Aorta (tissue), 5 donors: Measurements from ENCODE around the gene CITED1. TPM values are rescaled to one million over a fixed set of nuclear protein-coding genes. Genes with fewer than 3 reads are reported as not detected.

Experiments used
- ATAC-seq: fragments of 200-7000 bp; cut with Tn5 transposase; one replicate; pipeline ENCODE4 v1.9.1; 2022; ENCODE audit warnings: moderate library complexity; ENCODE audit not compliant: low FRiP score
- DNase-seq, 2 donors: peaks; one replicate each; pipeline ENCODE4 v3.0.0-alpha.2; 2020
- H3K27ac ChIP-seq, 2 donors: one replicate each; pipeline ENCODE4 v1.5.1; 2013; ENCODE audit warnings: low read length in 2 of 2, mild to moderate bottlenecking in 2 of 2, moderate library complexity in 2 of 2, control low read depth in 1 of 2, inconsistent platforms in 1 of 2, low read depth in 1 of 2
- H3K27me3 ChIP-seq, 2 donors: one replicate each; pipeline ENCODE4 v1.6.1; 2013; ENCODE audit warnings: control low read depth in 1 of 2, low read length in 1 of 2, mild to moderate bottlenecking in 1 of 2, moderate library complexity in 1 of 2; ENCODE audit not compliant: insufficient read depth in 2 of 2, control insufficient read depth in 1 of 2
- H3K36me3 ChIP-seq, 2 donors: one replicate each; pipeline ENCODE4 v1.6.1; 2013; ENCODE audit warnings: control low read depth in 1 of 2, low read length in 1 of 2, mild to moderate bottlenecking in 1 of 2; ENCODE audit not compliant: insufficient read depth in 2 of 2, control insufficient read depth in 1 of 2
- H3K4me1 ChIP-seq, 2 donors: one replicate each; pipeline ENCODE4 v1.6.1; 2013; ENCODE audit warnings: low read length in 2 of 2, control low read depth in 1 of 2, mild to moderate bottlenecking in 1 of 2, moderate library complexity in 1 of 2; ENCODE audit not compliant: insufficient read depth in 2 of 2, control insufficient read depth in 1 of 2
- H3K4me3 ChIP-seq, 2 donors: one replicate each; pipeline ENCODE4 v1.5.1; 2013; ENCODE audit warnings: low read length in 2 of 2, control low read depth in 1 of 2, mild to moderate bottlenecking in 1 of 2
- H3K9me3 ChIP-seq: one replicate; pipeline ENCODE4 v1.6.1; 2013; ENCODE audit warnings: mild to moderate bottlenecking, low read length; ENCODE audit not compliant: control insufficient read depth
- WGBS, 2 donors: extraction: QIAGEN DNeasy Blood & Tissue Kit; methylation state at CpG; one replicate each; pipeline ENCODE4 v1.1.7; 2013; 5-methylcytosine and 5-hydroxymethylcytosine counted together
- intact Hi-C, 2 donors: fragments of 100-400 bp; cut with DNase I; formaldehyde crosslinking; loops; one replicate each; pipeline versions ENCODE4 v1.14.2 to v1.15.0; 2022
- polyA plus RNA-seq, 2 donors: library from polyadenylated mRNA; stranded (reverse); fragments of 200-250 nt; gene quantifications; one replicate each; pipeline ENCODE4 v1.2.3, GENCODE V29; 2013
- total RNA-seq, 2 donors: library from RNA; stranded (reverse); fragmentation: NEBNext Ultra II Directional; extraction: Animal tissue kit (Norgen Biotek cat#: 25700); gene quantifications; one replicate each; pipeline ENCODE4 v1.2.1, GENCODE V29; 2021
- donor health status: healthy with polysubstance abuse.
- donor health status: Bipolar disorder and iron deficiency.
- donor health status: DM: no; HTN: no; CAD: no.
- donor health status: DM: no; HTN: no; CAD: no.
- donor health status: DM: yes; HTN: yes; CAD: no.

Gene CITED1
- total and polyA plus RNA-seq, 4 donors, result 0.46 TPM; not detected in 3

DNA sequence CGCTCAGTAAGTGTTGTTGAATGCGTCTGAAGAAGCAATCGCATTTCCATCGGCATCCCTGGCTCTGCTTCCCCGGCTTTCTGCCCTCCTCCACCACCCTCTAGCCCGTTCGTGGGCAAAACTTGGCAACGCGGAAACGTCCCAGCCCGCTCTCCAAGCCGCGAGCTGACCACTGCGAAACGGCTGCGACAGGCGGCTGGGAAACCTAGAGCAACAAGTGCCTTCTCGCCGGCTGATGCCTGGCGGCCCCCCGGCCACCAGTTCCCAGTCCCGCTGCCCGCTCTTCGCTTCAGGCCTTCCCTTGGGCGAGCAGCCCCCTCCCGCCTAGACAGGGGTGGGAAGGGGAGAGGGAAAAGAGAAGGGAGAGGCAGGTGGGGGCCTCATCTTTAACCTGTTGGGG, 837 bp downstream of the CITED1 start:
- no peak for DNase-seq
- no peaks in the 10 kb centered on the region for H3K36me3 ChIP-seq
- H3K4me3 ChIP-seq, result peak overlapping the region in 1 of 2 donors; percentile 61
- H3K27me3 ChIP-seq, result no peaks in the 10 kb centered on the region
- ATAC-seq, result no peak
- H3K4me1 ChIP-seq, result no peaks in the 10 kb centered on the region
- H3K9me3 ChIP-seq, result no peaks in the 10 kb centered on the region
- WGBS, 2 donors, result 1 to 4% methylated on average over 26 of the region's 26 CpGs
- no peak overlapping the region for H3K27ac ChIP-seq
- intact Hi-C loops, result loop anchor here in 1 of 2 donors (10.0 kb wide), 1 partner anchor 230 kb away; no protein-coding TSS in a partner anchor

DNA sequence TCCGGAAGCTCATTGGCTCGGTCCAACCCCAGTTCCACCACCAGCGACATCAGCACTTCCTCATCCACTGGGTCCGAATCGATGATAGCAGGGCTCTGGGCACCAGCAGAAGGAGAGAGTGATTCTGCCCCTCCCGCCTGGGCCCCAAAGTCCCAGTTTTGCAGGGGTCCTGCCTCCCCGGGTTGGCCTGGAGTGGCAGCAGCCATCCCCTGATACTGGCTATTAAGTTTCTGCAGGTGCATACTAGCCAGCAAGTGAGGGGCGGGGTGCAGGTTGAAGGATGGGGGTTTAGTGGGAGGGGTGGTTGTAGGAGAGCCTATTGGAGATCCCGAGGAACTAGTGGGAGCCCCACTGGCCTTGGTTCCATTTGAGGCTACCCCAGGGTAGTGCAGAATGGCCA, 3.9 kb downstream of the CITED1 start:
- 84 to 97% methylated on average over 9 of the region's 9 CpGs for WGBS, 2 donors
- ATAC-seq, result no peak
- intact Hi-C loops, result loop anchor here in 1 of 2 donors (10.0 kb wide), 1 partner anchor 233 kb away; no protein-coding TSS in a partner anchor
- H3K4me1 ChIP-seq, result no peaks in the 10 kb centered on the region
- no peaks in the 10 kb centered on the region for H3K36me3 ChIP-seq
- H3K4me3 ChIP-seq, result no peak overlapping the region
- H3K27ac ChIP-seq, result no peak overlapping the region
- no peaks in the 10 kb centered on the region for H3K27me3 ChIP-seq
- no peaks in the 10 kb centered on the region for H3K9me3 ChIP-seq
- no peak for DNase-seq

DNA sequence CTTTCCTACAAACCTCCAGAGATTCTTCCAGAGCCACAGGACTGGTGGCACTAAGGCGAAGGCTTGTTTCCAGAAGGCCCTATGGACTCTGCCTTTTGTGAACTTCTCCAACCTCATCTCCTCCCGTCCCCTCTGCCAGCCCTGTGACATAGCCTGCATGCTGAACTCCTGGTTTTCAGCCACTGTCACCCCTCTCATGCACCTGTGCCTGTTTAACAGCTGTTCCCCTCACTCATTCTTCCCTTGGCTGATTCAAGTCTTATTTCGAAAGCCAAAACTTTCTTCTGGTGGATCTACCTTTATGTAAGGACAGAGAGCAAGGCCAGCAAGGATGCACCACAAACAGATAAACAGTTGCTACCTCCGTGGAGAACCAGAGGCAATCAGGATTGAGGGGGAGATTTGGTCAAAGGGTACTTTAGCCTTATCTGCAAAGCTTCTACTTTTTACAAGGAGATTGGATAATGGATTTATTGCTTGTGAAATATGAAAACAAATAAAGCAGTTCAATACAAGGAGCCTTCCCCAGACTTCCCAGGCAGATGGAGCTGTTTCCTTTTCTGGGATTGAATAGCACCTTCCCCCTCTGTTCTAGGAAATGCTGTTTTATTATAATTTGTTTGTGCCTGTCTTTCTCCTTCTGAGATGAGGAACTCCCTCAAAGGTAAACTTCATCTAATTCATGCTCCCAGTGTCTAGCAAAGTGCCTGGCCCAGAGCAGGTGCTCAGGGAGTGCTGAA, 5.7 kb downstream of the CITED1 start:
- Histone ChIP-seq H3K36me3 (no peaks in the 10 kb centered on the region), H3K4me1 (no peaks in the 10 kb centered on the region), H3K4me3 (no peak overlapping the region), H3K27me3 (no peaks in the 10 kb centered on the region), H3K9me3 (no peaks in the 10 kb centered on the region), H3K27ac (no peak overlapping the region)
- WGBS, 2 donors, result 76 to 92% methylated on average over 4 of the region's 4 CpGs
- intact Hi-C loops, result loop anchor here in 1 of 2 donors (10.0 kb wide), 1 partner anchor 235 kb away; no protein-coding TSS in a partner anchor
- DNase-seq, result no peak
- ATAC-seq, result no peak

- intact Hi-C loops, result no loop called here
- H3K9me3 ChIP-seq, result no peaks in the 10 kb centered on the region
- H3K27ac ChIP-seq, result no peak overlapping the region
- no peak for ATAC-seq
- 25 to 29% methylated on average over 4 of the region's 4 CpGs for WGBS, 2 donors
- no peaks in the 10 kb centered on the region for H3K27me3 ChIP-seq
- no peak overlapping the region for H3K4me3 ChIP-seq
- no peaks in the 10 kb centered on the region for H3K36me3 ChIP-seq
- no peak for DNase-seq
- no peaks in the 10 kb centered on the region for H3K4me1 ChIP-seq
Measured at GRCh38 chrX:72297953-72298730, 7.6 kb downstream of the CITED1 start.

DNA sequence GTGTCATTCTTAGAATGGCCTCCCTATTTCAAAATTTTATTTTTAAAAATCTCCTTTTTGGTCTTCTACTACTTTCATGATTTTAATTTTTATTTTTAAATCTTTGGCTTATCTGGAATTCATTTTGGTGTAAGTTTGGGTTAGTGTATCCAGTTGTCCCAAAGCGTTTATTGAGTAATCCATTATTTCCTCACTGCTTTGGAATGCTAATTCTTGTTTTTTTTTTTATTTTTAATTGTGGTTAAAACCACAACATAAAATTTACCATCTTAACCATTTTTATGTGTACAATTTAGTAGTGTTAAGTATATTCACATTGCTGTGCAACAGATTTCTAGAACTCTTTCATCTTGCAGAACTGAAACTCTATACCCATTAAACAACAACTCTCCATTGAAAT, 8.7 kb downstream of the CITED1 start:
- 63 to 75% methylated on average over 1 of the region's 1 CpG for WGBS, 2 donors
- Histone ChIP-seq H3K4me3 (no peak overlapping the region), H3K4me1 (no peaks in the 10 kb centered on the region), H3K9me3 (no peaks in the 10 kb centered on the region), H3K27me3 (no peaks in the 10 kb centered on the region), H3K27ac (no peak overlapping the region), H3K36me3 (no peaks in the 10 kb centered on the region)
- no peak for ATAC-seq
- DNase-seq, result no peak
- intact Hi-C loops, result no loop called here

DNA sequence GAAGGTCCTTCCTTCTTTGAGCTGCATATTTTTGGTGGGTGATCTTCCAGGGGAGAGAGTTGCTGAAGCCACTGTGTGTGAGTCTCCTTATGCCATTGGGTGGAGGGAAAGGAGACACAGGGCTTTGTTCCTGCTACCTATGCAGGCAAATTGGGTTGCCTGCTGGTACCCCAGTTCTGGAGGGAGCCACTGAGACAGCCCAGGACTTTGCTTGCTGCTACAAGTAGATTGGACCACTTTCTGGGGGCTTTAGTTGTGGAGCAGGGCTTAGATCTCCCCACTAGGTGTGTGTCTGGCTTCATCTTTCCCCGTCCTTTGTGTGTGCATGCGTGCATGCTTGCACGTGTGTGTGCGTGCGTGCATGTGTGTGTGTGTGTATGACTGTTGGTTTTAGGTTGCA, 10.0 kb downstream of the CITED1 start:
- intact Hi-C loops, result no loop called here
- H3K36me3 ChIP-seq, result no peaks in the 10 kb centered on the region
- no peaks in the 10 kb centered on the region for H3K27me3 ChIP-seq

DNA sequence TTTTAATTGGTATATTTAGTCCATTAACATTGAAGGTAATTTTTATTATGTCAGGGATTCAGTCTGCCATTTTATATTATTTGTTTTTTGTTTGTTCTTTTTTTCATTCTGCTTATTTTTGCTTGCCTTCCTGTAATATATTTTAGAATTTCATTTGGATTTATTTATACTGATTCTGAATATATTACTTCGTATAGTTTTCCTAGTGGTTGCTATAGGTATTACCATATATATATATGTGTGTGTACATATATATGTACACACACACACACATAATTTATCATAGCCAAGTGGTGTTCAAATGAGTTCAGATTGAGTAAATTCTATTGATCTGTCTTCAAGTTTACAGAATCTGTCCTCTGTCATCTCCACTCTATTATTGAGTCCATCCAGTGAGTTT, 11.2 kb downstream of the CITED1 start:
- no peaks in the 10 kb centered on the region for H3K36me3 ChIP-seq
- H3K4me1 ChIP-seq, result no peaks in the 10 kb centered on the region
- H3K9me3 ChIP-seq, result no peaks in the 10 kb centered on the region
- intact Hi-C loops, result no loop called here
- H3K27ac ChIP-seq, result no peak overlapping the region
- H3K4me3 ChIP-seq, result no peak overlapping the region
- no peak for DNase-seq
- no peaks in the 10 kb centered on the region for H3K27me3 ChIP-seq
- 56 to 58% methylated on average over 1 of the region's 1 CpG for WGBS, 2 donors
- no peak for ATAC-seq

More for the DNA sequence above, 10.0 kb downstream of the CITED1 start:
- DNase-seq, result no peak
- Histone ChIP-seq H3K4me1 (no peaks in the 10 kb centered on the region), H3K27ac (no peak overlapping the region), H3K9me3 (no peaks in the 10 kb centered on the region), H3K4me3 (no peak overlapping the region)
- ATAC-seq, result no peak
- 69 to 82% methylated on average over 5 of the region's 5 CpGs for WGBS, 2 donors

GRCh38 chrX:72282302-72282701, 23.4 kb downstream of the CITED1 start:
- WGBS, 2 donors, result 96 to 97% methylated on average over 1 of the region's 1 CpG
- intact Hi-C loops, result no loop called here
- ATAC-seq (no peak), DNase-seq (no peak)
- H3K36me3 ChIP-seq, result no peaks in the 10 kb centered on the region
- no peak overlapping the region for H3K27ac ChIP-seq
- H3K4me1 ChIP-seq, result no peaks in the 10 kb centered on the region
- no peaks in the 10 kb centered on the region for H3K27me3 ChIP-seq
- no peaks in the 10 kb centered on the region for H3K9me3 ChIP-seq
- no peak overlapping the region for H3K4me3 ChIP-seq
